ENCODE data around the gene HDAC5.

Gene HDAC5

DNA sequence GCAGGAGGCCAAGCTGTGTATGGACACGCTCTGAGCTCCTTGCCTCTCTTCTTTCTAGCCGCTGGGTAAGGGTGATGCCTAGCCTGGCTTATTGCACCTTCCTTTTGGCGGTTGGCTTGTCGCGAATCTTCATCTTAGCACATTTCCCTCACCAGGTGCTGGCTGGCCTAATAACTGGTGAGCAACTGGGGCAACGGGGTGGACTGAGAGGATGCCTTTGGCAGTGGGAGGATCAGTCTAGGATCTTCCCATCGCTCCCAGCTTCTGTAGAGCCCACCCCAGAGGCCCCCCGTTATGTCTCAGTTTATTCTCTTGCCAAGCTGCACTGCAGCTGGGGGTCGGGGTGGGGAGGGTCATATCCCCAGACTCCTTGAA is 48.5 kb downstream of the HDAC5 start:
- no peaks in the 10 kb centered on the region for H4K20me1 ChIP-seq (ENCODE audit: insufficient read depth, low read length)
- H2AFZ ChIP-seq (ENCODE audit: low read length) = no peak overlapping the region
- H3K27me3 ChIP-seq (ENCODE audit: insufficient read depth, low read length) = no peaks in the 10 kb centered on the region
- H3K4me1 ChIP-seq (ENCODE audit: insufficient read depth, low read length, severe bottlenecking) = peaks cover 19% of the 10 kb centered on the region
- H3K4me3 ChIP-seq (ENCODE audit: low read depth, low read length, poor library complexity, severe bottlenecking) = no peak overlapping the region
- no peak overlapping the region for H3K9ac ChIP-seq (ENCODE audit: low read length)
- no peaks in the 10 kb centered on the region for H3K79me2 ChIP-seq (ENCODE audit: insufficient read depth, low read length)
- no peak overlapping the region for H3K4me2 ChIP-seq (ENCODE audit: low read length)
- no peaks in the 10 kb centered on the region for H3K9me3 ChIP-seq (ENCODE audit: low read length)
- peaks cover 27% of the 10 kb centered on the region for H3K36me3 ChIP-seq (ENCODE audit: insufficient read depth, low read length)
- TF ChIP-seq, protein P1, sequence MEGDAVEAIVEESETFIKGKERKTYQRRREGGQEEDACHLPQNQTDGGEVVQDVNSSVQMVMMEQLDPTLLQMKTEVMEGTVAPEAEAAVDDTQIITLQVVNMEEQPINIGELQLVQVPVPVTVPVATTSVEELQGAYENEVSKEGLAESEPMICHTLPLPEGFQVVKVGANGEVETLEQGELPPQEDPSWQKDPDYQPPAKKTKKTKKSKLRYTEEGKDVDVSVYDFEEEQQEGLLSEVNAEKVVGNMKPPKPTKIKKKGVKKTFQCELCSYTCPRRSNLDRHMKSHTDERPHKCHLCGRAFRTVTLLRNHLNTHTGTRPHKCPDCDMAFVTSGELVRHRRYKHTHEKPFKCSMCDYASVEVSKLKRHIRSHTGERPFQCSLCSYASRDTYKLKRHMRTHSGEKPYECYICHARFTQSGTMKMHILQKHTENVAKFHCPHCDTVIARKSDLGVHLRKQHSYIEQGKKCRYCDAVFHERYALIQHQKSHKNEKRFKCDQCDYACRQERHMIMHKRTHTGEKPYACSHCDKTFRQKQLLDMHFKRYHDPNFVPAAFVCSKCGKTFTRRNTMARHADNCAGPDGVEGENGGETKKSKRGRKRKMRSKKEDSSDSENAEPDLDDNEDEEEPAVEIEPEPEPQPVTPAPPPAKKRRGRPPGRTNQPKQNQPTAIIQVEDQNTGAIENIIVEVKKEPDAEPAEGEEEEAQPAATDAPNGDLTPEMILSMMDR (IDR thresholded peaks at IDR 0.05; ENCODE audit: low read length) = no peak
- TF ChIP-seq EZH2 (IDR thresholded peaks at IDR 0.05; ENCODE audit: borderline replicate concordance, low read length) = no peak
- H3K9me2 ChIP-seq (ENCODE audit: low read depth, low read length) = no peaks in the 10 kb centered on the region
- H3K27ac ChIP-seq (ENCODE audit: low read depth, low read length, poor library complexity, severe bottlenecking) = no peak overlapping the region
- H3F3A ChIP-seq (ENCODE audit: insufficient read depth, low read length) = no peaks in the 10 kb centered on the region

DNA sequence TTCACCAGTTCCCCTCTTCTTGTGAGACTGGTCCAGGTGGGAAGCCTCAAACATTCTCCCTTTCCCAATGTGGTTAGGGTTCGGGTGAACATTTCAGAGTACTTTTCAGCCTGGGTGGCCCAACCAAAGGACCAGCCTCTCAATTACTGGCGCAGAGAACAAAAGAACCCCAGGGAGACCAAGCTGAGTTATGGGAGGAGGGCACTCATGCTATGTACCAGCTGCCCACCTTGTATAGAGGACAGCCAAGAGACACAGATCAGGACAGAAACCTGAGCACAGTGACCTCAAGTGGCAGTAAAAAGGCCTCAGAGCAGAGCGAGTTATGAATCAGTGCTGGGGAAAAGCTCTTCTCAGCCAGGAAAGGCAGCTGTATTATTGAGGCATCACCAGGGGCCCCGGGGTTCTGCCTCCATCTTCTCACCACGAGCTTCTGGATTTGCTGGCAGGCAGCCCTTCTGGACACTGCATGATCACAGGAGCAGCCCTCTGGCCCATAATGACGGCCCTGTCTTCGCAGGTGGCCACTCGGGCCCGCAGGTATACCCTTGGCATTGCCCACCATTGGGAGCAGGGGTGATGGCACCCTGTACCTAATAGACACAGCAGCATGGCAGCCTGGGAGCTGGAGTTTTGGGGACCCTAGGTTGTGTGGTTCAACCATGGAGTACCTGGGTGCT is 49.1 kb downstream of the HDAC5 start:
- Histone ChIP-seq H3K4me3 (ENCODE audit: low read depth, low read length, poor library complexity, severe bottlenecking) (no peak overlapping the region), H3K36me3 (ENCODE audit: insufficient read depth, low read length) (peaks cover 27% of the 10 kb centered on the region), H3K4me1 (ENCODE audit: insufficient read depth, low read length, severe bottlenecking) (peaks cover 21% of the 10 kb centered on the region), H2AFZ (ENCODE audit: low read length) (no peak overlapping the region), H3K9me2 (ENCODE audit: low read depth, low read length) (no peaks in the 10 kb centered on the region), H4K20me1 (ENCODE audit: insufficient read depth, low read length) (no peaks in the 10 kb centered on the region), H3K9ac (ENCODE audit: low read length) (no peak overlapping the region), H3K9me3 (ENCODE audit: low read length) (no peaks in the 10 kb centered on the region), H3F3A (ENCODE audit: insufficient read depth, low read length) (no peaks in the 10 kb centered on the region), H3K79me2 (ENCODE audit: insufficient read depth, low read length) (no peaks in the 10 kb centered on the region), H3K27ac (ENCODE audit: low read depth, low read length, poor library complexity, severe bottlenecking) (no peak overlapping the region), H3K27me3 (ENCODE audit: insufficient read depth, low read length) (no peaks in the 10 kb centered on the region), H3K4me2 (ENCODE audit: low read length) (no peak overlapping the region)
- TF ChIP-seq, protein P1 (IDR thresholded peaks at IDR 0.05; ENCODE audit: low read length) = no peak
- TF ChIP-seq EZH2 (IDR thresholded peaks at IDR 0.05; ENCODE audit: borderline replicate concordance, low read length) = no peak

DNA sequence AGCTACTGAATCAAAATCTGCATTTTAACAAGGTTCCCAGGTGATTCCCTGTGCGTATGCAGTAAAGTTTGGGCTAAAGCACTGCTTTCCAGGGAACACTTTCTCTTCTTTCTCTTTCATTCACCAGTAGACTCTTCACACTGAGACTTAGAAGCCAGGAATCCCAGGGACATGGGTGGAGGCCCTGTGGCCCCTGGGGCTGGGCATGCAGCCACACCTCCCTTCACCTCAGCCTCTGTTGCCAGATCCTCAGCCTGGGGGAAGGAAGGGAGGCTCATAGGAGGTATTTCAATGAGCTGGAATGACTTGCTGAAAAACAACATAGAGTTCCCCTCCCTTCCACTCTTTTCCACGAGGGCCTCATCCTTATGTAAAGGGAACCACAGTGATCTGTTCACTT is 51.7 kb downstream of the HDAC5 start:
- no peak for TF ChIP-seq EZH2 (IDR thresholded peaks at IDR 0.05; ENCODE audit: borderline replicate concordance, low read length)
- TF ChIP-seq, protein P1 (IDR thresholded peaks at IDR 0.05; ENCODE audit: low read length) = no peak
- Histone ChIP-seq H3K9me3 (ENCODE audit: low read length) (no peaks in the 10 kb centered on the region), H3K36me3 (ENCODE audit: insufficient read depth, low read length) (peaks cover 25% of the 10 kb centered on the region), H3K4me1 (ENCODE audit: insufficient read depth, low read length, severe bottlenecking) (peaks cover 32% of the 10 kb centered on the region), H3K27me3 (ENCODE audit: insufficient read depth, low read length) (no peaks in the 10 kb centered on the region), H3K27ac (ENCODE audit: low read depth, low read length, poor library complexity, severe bottlenecking) (peak overlapping the region; percentile 78), H3K9ac (ENCODE audit: low read length) (peak overlapping the region; percentile 89), H3K79me2 (ENCODE audit: insufficient read depth, low read length) (peaks cover 1% of the 10 kb centered on the region; the same call in 1 of the 2 replicates), H2AFZ (ENCODE audit: low read length) (no peak overlapping the region), H3F3A (ENCODE audit: insufficient read depth, low read length) (no peaks in the 10 kb centered on the region; the same call in 1 of the 2 replicates), H3K4me2 (ENCODE audit: low read length) (peak overlapping the region; percentile 90), H4K20me1 (ENCODE audit: insufficient read depth, low read length) (no peaks in the 10 kb centered on the region), H3K9me2 (ENCODE audit: low read depth, low read length) (no peaks in the 10 kb centered on the region), H3K4me3 (ENCODE audit: low read depth, low read length, poor library complexity, severe bottlenecking) (peak overlapping the region; percentile 86)

Measured in OCI-LY1 (cell line).